ENCODE measurements around the gene KIAA1191.

KIAA1191 gene

DNA sequence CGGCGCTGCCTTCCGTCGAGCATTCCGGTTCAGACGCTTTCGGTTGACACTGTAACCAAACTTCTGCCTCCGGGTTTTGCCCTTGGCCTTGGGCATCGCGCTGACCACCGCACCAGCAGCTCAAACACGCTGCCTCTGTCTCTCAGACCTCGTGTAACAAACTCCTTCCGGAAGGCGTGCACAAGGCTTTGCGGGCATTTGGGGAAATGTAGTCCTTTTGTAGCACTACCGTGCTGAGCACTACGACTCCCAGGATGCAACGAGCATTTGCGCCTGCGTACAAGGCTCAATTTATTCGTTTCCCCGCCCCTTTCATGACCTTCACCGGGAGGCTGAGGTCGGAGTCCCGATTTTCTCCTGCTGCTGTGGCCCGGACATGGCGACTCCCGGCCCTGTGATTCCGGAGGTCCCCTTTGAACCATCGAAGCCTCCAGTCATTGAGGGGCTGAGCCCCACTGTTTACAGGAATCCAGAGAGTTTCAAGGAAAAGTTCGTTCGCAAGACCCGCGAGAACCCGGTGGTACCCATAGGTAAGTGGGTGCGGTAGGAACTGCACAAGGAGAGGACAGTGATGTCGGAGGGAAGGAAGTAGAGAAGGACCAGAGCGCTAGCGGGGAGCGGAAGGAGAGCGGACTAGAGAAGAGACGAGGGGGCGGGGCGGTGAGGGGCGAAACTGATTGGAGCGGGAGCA is 27.0 kb upstream of the KIAA1191 start, which contains the start of the genes HIGD2A and NOP16:
Gene HIGD2A, plus strand, starts transcription at position 308 of the 691 bp plus-strand sequence. Its CDS starts 69 bp downstream, at position 377.
Gene NOP16, minus strand, starts transcription at position 155 of the 691 bp plus-strand sequence. Its CDS starts 59 bp downstream, at position 96.
- peak within 1 kb of the TSS; percentile 96 for H3K4me3 ChIP-seq (ENCODE audit: low read depth, low read length)
- no peak for TF ChIP-seq CTCF (IDR thresholded peaks at IDR 0.05; ENCODE audit: insufficient read depth, low read depth, low read length, missing control alignments)
- DNase-seq (ENCODE audit: low read depth): peak; percentile 99

DNA sequence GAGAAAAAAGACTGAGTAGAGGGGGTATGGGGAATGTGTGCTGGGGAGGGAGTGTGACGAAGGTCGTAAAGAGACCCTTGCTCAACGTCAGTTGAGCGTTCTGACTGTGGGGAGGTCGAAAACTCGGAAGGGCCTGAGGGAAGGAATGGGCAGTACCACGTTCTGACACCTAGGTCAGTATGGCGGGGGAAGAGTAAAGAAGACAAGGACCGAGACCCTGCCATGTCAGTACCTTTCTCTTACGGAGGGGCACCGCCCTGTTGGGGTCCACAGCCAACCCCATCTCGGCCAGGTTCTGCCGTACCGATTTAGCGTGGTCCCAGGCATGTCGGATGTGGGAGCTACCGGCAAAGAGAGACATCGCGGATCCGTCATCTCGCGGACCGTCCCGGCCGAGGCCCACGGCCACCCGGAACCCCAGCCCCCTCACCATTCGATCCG is 26.5 kb upstream of the KIAA1191 start:
- TF ChIP-seq CTCF (IDR thresholded peaks at IDR 0.05; ENCODE audit: insufficient read depth, low read depth, low read length, missing control alignments): no peak
- H3K4me3 ChIP-seq (ENCODE audit: low read depth, low read length): peak overlapping the region; percentile 96
- peak; percentile 42 for DNase-seq (ENCODE audit: low read depth)

GRCh38 chr5:176387384-176387925 is 25.9 kb upstream of the KIAA1191 start:
- peak; percentile 22 for DNase-seq (ENCODE audit: low read depth)
- TF ChIP-seq CTCF (IDR thresholded peaks at IDR 0.05; ENCODE audit: insufficient read depth, low read depth, low read length, missing control alignments): no peak
- peak overlapping the region; percentile 96 for H3K4me3 ChIP-seq (ENCODE audit: low read depth, low read length)

DNA sequence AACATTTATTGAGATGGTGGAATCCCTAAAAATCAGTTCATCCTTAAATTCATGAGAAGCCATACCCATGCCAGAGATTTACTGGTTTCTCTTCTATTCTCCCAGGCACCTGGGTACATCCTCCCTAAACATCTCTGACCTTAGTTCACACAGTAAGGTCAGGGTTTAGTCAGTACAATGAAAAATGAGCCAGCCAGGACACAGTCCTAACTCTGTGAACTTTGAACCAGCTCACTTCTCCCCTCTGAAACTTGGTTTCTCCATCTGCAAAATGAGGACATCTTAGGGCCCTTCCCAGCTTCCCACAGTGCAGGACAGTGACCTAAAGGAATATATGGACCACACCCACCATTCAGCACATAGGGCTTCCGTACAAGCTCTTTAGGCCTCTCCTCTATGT is 24.9 kb upstream of the KIAA1191 start:
- peak overlapping the region; percentile 96 for H3K4me3 ChIP-seq (ENCODE audit: low read depth, low read length)
- DNase-seq (ENCODE audit: low read depth): no peak
- no peak for TF ChIP-seq CTCF (IDR thresholded peaks at IDR 0.05; ENCODE audit: insufficient read depth, low read depth, low read length, missing control alignments)

DNA sequence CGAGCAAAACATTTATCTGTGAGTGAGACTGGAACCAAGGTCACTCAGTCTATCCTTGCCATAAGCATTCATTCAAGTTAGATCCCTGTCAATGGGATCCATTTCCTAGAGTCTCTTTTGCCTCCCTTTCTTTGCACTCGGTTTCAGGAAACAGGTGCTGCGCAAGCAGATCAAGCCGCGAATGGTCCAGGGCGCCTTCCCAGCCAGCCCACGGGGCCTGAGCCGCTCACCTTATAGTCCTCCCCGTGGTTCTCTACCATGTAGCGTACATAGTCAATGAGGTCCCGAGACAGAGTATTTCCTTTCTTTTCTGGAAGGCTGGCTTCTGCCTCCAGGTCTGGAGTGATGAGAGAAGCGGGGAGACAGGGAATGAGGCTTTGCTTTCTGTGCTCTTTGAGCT is 23.4 kb upstream of the KIAA1191 start:
- TF ChIP-seq CTCF (IDR thresholded peaks at IDR 0.05; ENCODE audit: insufficient read depth, low read depth, low read length, missing control alignments): no peak
- no peak overlapping the region for H3K4me3 ChIP-seq (ENCODE audit: low read depth, low read length)
- DNase-seq (ENCODE audit: low read depth): no peak

- no peak for TF ChIP-seq CTCF (IDR thresholded peaks at IDR 0.05; ENCODE audit: insufficient read depth, low read depth, low read length, missing control alignments)
- DNase-seq (ENCODE audit: low read depth): no peak
- H3K4me3 ChIP-seq (ENCODE audit: low read depth, low read length): no peak overlapping the region
Measured at GRCh38 chr5:176384366-176384930, 22.9 kb upstream of the KIAA1191 start.
